Cardiac fibroblast (primary cell): ENCODE results near the gene HDAC9.
A peak's percentile ranks its signal among the peaks of the same experiment; 100 is the strongest.

Experiments
- DNase-seq, 2 donors: peaks; one replicate each; pipeline versions ENCODE4 v3.0.0 to v3.0.0-alpha.2; 2010; ENCODE audit warnings: low read depth in 2 of 2
- H3K4me3 ChIP-seq, 2 donors: replicated peaks in 1 of 2; 1 replicate in 1 of 2; 2 replicates in 1 of 2; pipeline ENCODE4 v1.5.1; 2011; ENCODE audit warnings: low read depth in 2 of 2, low read length in 2 of 2, mild to moderate bottlenecking in 2 of 2, moderate library complexity in 1 of 2
- CTCF ChIP-seq: IDR thresholded peaks from one replicate; pipeline ENCODE4 v1.5.1; 2011; ENCODE audit warnings: low read depth, mild to moderate bottlenecking, low read length, inconsistent platforms

The HDAC9 gene

GRCh38 chr7:18768256-18768655 lies 272.7 kb downstream of the HDAC9 start:
- no peak overlapping the region for H3K4me3 ChIP-seq
- DNase-seq, result peak in 1 of 2 donors; percentile 12
- TF ChIP-seq CTCF, result no peak

GRCh38 chr7:18770154-18770811 lies 274.7 kb downstream of the HDAC9 start:
- H3K4me3 ChIP-seq, result no peak overlapping the region
- DNase-seq, result peak; percentile 47 to 89
- no peak for TF ChIP-seq CTCF

- no peak overlapping the region for H3K4me3 ChIP-seq
- TF ChIP-seq CTCF, result no peak
- DNase-seq, result peak; percentile 22 to 52
Measured at GRCh38 chr7:18770822-18771221, 275.3 kb downstream of the HDAC9 start.

GRCh38 chr7:18771834-18772566 lies 276.5 kb downstream of the HDAC9 start:
- TF ChIP-seq CTCF, result no peak
- no peak overlapping the region for H3K4me3 ChIP-seq
- peak in 1 of 2 donors; percentile 45 for DNase-seq

- TF ChIP-seq CTCF, result no peak
- H3K4me3 ChIP-seq, result no peak overlapping the region
- no peak for DNase-seq
Measured at GRCh38 chr7:18772567-18772965, 277.0 kb downstream of the HDAC9 start.

- no peak for TF ChIP-seq CTCF
- H3K4me3 ChIP-seq, result no peak overlapping the region
- no peak for DNase-seq
Measured at GRCh38 chr7:18777314-18777713, 281.8 kb downstream of the HDAC9 start.
